MM.1S (cell line): ENCODE data around the gene MICAL2.

ENCODE experiments used
- CTCF ChIP-seq: fragments of 300-600 bp; sonication (generic); IDR thresholded peaks from 2 replicates; pipeline ENCODE4 v1.5.1; 2016; ENCODE audit warnings: antibody characterized with exemption, low read length, mixed read lengths
- EZH2phosphoT487 ChIP-seq: fragments of 300-600 bp; sonication (generic); IDR thresholded peaks from 2 replicates; pipeline ENCODE4 v1.6.1; 2018; ENCODE audit warnings: antibody characterized with exemption, low read length

DNA sequence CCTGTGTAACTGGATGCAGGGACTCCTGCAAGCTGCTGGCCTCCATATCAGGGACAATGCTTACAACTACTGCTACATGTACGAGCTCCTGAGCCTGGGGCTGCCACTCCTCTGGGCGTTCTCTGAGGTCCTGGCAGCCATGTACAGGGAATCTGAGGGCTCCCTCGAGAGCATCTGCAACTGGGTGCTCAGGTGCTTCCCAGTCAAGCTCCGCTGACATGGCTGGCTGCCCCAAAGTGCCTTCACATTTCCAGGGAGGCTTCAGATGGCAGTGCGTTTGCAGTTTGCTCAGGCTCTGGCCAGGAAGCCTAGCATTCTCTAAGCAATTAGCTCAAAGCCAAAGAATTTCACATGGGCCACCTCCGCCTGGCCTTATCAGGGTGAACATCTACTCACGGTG, 149.6 kb downstream of the MICAL2 start:
- TF ChIP-seq CTCF (no peak), EZH2phosphoT487 (no peak)
